Stomach (tissue), 4 donors: ENCODE data around the gene PLAAT5.

ENCODE experiments used
- POLR2A ChIP-seq, 4 donors: fragments of 450-650 bp; IDR thresholded peaks; one replicate each; pipeline ENCODE4 v1.6.1; 2016; ENCODE audit warnings: antibody characterized with exemption in 4 of 4, control low read depth in 2 of 4, mild to moderate bottlenecking in 1 of 4, moderate library complexity in 1 of 4
- POLR2AphosphoS5 ChIP-seq, 3 donors: sonication (generic); formaldehyde crosslinking; IDR thresholded peaks; one replicate each; pipeline ENCODE4 v1.6.1; 2016; ENCODE audit warnings: antibody characterized with exemption in 3 of 3
- TF ChIP-seq, protein P1 (sequence below), 7 experiments: fragments of 450-650 bp in 4 of 7; fragments of 200-600 bp in 3 of 7; sonication (generic) in 3 of 7; IDR thresholded peaks; one replicate each; pipeline ENCODE4 v1.5.1; 2016 to 2019; ENCODE audit warnings: antibody characterized with exemption in 7 of 7, control low read depth in 2 of 7, mild to moderate bottlenecking in 1 of 7

DNA sequence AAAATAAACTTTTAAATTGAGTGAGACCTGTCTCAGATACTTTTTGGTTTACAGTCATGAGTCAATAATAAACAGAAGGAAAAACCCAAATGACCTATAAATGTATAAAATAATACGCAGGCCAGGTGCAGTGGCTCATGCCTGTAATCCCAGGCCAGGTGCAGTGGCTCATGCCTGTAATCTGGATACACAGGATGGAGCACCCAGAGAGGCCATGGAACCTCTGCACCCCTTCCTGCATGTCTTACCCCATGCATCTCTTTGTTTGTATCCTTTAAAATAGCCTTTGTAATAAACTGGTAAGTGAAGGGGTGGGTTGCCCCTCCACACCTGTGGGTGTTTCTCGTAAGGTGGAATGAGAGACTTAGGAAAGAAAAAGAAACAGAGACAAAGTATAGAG is 36.7 kb upstream of the PLAAT5 start:
- TF ChIP-seq, protein P1, sequence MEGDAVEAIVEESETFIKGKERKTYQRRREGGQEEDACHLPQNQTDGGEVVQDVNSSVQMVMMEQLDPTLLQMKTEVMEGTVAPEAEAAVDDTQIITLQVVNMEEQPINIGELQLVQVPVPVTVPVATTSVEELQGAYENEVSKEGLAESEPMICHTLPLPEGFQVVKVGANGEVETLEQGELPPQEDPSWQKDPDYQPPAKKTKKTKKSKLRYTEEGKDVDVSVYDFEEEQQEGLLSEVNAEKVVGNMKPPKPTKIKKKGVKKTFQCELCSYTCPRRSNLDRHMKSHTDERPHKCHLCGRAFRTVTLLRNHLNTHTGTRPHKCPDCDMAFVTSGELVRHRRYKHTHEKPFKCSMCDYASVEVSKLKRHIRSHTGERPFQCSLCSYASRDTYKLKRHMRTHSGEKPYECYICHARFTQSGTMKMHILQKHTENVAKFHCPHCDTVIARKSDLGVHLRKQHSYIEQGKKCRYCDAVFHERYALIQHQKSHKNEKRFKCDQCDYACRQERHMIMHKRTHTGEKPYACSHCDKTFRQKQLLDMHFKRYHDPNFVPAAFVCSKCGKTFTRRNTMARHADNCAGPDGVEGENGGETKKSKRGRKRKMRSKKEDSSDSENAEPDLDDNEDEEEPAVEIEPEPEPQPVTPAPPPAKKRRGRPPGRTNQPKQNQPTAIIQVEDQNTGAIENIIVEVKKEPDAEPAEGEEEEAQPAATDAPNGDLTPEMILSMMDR (IDR thresholded peaks at IDR 0.05) = no peak
- no peak for TF ChIP-seq POLR2AphosphoS5 (IDR thresholded peaks at IDR 0.05)
- TF ChIP-seq POLR2A (IDR thresholded peaks at IDR 0.05) = no peak
